GM12892 (cell line): ENCODE results near the gene SPSB3.

Source experiments
- DNase-seq: peaks from one replicate; pipeline ENCODE4 v3.0.0; 2011; ENCODE audit not compliant: insufficient read length
- FAIRE-seq: peaks from 2 replicates; lab custom pipeline; 2011; peaks lifted over from hg19 to GRCh38; lab: Jason Lieb, UNC
- POLR2A ChIP-seq: IDR thresholded peaks from 2 replicates; pipeline ENCODE4 v1.6.1; 2011; ENCODE audit warnings: low read depth, low read length, control low read depth
- POLR2AphosphoS5 ChIP-seq: IDR thresholded peaks from 2 replicates; pipeline ENCODE4 v1.6.1; 2011; ENCODE audit warnings: low read depth, low read length, control low read depth
- TAF1 ChIP-seq: IDR thresholded peaks from 2 replicates; pipeline ENCODE4 v1.6.1; 2011; ENCODE audit warnings: low read depth, mild to moderate bottlenecking, control low read depth, low read length, borderline replicate concordance

SPSB3 gene

DNA sequence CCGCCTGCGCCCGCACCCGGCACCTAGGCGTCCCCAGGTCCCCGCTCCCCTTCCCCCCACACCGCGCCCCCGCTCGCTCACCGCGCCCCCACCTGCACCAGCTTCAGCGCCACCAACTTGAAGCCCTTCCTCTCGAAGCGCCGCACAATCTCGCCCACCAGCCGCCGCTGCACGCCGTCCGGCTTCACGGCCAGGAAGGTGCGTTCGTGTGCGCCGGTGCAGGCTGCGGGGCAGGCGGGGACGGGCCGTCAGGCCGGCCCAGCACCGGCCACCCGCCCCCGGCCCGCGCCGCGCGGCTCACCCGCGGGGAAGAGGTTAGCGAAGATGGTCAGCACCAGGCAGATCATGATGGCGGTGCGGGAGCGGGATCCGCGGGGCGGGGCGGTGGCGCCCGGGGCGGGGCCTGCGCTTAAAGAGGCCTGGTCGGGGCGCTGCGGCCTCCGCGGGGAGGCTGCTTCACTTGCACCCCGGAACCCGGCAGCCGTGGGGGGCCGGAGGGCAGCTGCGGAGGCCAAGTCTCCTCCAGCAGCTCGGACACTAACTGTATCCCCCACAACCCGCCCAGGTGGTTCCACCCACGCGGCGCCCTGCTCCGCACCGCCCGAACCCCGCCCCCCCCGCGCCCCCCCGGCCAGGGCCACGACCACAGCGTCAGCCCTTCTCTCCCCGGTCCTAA, 11.0 kb downstream of the SPSB3 start, which contains the start of gene NME3:
Gene NME3, minus strand, starts transcription at position 356 of the 676 bp plus-strand sequence. Its CDS starts 9 bp downstream, at position 347.
- FAIRE-seq, result peak; percentile 94
- peak; percentile 87 for DNase-seq
- TF ChIP-seq POLR2A (no peak; the same call in 1 of the 2 replicates), TAF1 (no peak), POLR2AphosphoS5 (no peak)

DNA sequence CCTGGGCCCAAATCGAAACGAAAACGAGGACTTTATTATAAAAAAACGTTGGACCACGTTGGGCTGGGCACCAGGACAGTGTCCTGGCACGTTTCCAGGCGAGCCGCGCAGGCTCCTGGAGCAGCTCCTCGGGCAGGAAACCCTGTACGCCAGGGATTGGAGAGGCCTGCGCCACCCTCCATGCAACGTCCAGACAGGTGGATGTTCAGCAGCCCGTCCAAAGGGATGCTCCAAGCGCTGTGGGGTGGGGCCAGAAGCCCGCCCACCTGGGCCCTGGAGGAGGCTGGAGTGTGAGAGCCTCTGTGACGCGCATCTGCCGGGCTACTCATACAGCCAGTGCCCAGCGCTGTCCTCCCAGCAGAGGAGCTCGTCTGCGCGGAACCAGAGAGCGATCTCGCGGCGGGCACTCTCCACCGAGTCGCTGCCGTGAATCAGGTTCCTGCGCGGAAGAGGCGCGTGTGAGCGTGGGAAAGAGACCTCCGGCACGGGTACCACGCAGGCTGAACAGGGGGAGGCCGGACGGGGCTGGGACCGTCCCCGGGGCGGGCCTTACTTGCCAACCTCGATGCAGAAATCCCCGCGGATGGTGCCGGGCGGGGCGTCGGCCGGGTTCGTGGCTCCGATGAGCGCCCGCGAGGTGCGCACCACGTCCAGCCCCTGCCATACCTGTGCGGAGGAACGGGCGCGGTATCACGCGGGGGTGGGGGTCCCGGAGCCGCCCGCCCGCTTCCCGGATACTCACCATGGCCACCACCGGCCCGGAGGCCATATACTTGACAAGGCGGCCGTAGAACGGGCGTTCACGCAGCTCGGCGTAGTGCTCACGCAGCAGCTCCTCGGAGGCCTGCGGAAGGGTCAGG, 11.8 kb downstream of the SPSB3 start:
- DNase-seq, result peak; percentile 78
- TF ChIP-seq POLR2A, result peak; percentile 57; the same call in 1 of the 2 replicates
- 0 out of 2 replicates have a peak, but pooled peaks have one; percentile 49 for TF ChIP-seq POLR2AphosphoS5
- TF ChIP-seq TAF1, result no peak
- peak; percentile 57 for FAIRE-seq

DNA sequence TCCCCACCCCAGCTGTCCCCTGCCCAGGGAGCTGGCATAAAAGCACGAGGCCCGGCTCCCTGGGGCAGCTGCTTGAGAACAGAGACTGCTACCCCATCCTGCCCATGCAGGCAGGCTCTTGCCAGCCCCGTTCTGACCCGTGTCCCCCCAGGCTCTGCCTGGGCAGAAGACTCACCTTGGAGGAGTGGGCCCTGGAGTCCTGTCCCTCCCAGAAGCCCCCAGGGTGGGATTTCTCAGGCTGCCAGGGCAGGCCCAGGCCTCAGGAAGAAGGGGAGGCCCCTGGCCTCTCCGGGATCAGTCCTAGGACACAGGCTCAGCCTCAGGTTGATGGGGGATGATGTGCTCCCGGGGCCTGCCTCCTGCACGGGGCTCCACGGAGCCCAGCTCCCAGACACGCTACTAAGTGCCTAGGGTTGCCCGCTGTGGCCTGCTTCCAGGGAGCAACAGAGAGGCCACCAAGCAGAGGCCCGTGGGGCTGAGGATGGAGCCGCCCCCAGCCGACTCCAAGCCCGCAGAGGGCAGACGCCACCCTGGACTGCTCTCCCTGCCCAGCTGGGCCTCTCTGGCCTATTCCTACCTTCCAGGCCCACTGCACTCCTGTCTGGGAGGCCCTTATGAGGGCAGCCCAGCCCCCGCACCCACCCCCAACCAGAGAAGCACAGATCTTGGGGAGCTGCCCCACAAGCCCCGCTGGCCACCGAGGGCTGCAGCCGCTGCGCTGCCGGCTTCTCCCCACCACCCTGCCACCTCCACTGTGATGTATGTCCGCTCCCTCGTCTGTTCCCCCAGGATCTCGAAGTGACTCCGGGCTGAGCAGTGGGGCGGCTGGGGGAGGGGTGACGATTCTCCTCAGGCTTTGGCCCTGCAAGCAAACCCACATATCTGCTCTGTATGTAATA, 12.7 kb downstream of the SPSB3 start:
- DNase-seq (no peak), FAIRE-seq (no peak)
- TF ChIP-seq POLR2A (no peak; the same call in 1 of the 2 replicates), TAF1 (no peak), POLR2AphosphoS5 (no peak; the same call in 1 of the 2 replicates)

DNA sequence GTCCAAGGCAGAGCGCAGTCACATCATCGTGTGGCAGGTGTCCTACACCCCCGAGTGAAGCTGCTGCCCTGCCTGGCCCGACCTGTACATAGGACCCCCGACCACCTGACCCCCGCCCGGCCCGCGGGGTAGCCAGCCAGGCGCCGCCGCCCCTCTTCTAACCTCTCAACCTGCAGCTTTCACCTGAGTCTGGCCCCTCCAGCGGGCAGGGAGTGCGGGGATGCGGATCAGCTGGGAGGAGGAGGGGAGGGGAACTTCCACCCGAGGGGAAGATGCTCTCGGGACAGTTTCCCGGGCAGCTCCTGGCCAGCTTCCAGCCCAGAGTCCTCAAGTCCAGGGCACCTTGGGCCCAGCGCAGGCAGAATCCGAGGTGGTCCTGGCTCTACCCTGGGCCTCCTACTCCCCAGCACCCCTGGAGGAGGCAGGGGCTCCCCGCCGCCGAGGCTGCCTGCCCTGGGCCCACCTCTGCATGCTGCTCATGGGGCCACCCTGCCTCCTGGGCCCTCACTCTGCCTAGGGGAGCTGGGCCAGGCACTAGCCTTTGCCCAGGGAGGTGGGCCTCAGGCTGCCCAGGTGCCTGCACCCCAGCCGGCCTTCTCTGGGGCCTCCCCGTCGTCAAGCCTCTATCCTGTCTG, 13.5 kb downstream of the SPSB3 start:
- FAIRE-seq, result no peak
- no peak for DNase-seq
- TF ChIP-seq POLR2AphosphoS5 (0 out of 2 replicates have a peak, but pooled peaks have one; percentile 23), POLR2A (no peak; the same call in 1 of the 2 replicates)

- DNase-seq (no peak), FAIRE-seq (no peak)
- TF ChIP-seq POLR2A (no peak), TAF1 (no peak), POLR2AphosphoS5 (no peak)
Measured at GRCh38 chr16:1768061-1768766, 14.2 kb downstream of the SPSB3 start.

DNA sequence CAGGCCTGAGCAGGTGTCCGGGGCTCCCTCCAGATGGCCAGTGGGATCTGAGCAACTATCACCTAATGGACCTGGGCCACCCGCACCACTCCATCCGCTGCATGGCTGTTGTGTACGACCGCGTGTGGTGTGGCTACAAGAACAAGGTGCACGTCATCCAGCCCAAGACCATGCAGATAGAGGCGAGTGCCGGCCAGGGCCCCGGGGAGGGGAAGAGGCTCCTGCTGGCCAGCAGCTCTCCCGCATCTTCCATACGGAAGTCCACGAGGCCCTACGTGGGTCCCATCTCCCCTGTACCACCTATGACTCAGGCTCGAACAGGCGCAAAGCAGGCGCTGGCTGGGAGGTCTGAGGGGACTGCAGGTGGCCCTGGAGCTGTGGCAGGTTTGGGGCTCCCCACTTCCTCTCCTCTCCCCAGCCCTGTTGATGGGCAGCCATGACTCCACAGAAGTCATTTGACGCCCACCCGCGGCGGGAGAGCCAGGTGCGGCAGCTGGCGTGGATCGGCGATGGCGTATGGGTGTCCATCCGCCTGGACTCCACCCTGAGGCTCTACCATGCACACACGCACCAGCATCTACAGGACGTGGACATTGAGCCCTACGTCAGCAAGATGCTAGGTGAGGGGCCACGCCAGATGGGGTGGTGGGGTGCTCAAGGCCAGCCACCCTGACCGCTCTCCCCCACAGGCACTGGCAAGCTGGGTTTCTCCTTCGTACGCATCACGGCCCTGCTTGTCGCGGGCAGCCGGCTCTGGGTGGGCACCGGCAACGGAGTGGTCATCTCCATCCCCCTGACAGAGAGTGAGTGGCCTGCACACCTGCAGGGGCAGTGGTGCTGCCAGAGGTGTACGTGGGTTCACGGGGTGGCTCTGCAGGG, 15.0 kb downstream of the SPSB3 start:
- FAIRE-seq (no peak), DNase-seq (no peak)
- TF ChIP-seq POLR2A (no peak), POLR2AphosphoS5 (no peak), TAF1 (no peak)

DNA sequence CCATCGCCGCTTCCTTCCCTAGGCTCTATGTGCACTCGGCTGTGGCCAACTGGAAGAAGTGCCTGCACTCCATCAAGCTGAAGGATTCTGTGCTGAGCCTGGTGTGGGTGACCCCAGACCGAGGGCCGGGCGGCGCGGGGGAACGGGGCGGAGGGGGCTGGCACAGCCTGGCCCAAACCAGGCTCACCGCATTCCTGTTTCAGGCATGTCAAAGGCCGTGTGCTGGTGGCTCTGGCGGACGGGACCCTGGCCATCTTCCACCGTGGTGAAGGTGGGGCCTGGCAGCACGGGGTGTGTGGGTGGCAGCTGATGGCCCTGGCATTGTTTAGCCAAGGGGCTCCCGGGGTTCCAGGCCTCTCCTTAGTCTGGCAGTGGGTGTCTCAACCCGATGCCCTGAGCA, 15.7 kb downstream of the SPSB3 start:
- TF ChIP-seq POLR2AphosphoS5, result no peak
- no peak for TF ChIP-seq TAF1
- no peak for TF ChIP-seq POLR2A
- DNase-seq (no peak), FAIRE-seq (no peak)

DNA sequence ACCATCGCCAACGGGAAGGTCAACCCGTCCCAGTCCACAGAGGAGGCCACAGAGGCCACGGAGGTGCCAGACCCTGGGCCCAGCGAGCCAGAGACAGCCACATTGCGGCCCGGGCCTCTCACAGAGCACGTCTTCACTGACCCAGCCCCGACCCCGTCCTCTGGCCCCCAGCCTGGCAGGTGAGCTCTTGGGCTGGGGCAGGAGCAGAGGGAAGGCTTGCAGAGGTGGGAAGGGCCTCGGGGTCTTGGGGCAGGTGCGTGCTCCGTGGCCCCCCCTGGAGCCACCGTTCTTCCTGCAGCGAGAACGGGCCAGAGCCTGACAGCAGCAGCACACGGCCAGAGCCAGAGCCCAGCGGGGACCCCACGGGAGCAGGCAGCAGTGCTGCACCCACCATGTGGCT, 16.1 kb downstream of the SPSB3 start:
- FAIRE-seq (no peak), DNase-seq (no peak)
- TF ChIP-seq POLR2A (no peak), TAF1 (no peak), POLR2AphosphoS5 (no peak)

DNA sequence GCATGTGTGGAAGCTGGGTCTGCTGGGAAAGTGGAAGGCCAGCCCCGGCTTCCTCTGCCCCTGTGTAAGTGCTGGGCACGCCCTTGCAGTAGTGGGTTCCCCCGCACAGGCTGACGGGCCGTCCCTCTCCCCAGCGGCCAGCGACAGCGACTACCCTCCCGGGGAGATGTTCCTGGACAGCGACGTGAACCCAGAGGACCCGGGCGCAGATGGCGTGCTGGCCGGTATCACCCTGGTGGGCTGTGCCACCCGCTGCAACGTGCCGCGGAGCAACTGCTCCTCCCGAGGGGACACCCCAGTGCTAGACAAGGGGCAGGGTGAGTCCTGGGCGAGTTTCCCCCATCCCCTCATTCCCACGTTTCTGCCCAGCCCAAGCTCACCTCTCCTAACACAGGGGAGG, 16.5 kb downstream of the SPSB3 start:
- TF ChIP-seq POLR2AphosphoS5, result no peak
- TF ChIP-seq POLR2A, result no peak
- TF ChIP-seq TAF1, result no peak
- FAIRE-seq (no peak), DNase-seq (no peak)

GRCh38 chr16:1764971-1765370, 17.4 kb downstream of the SPSB3 start:
- DNase-seq (no peak), FAIRE-seq (no peak)
- TF ChIP-seq POLR2AphosphoS5 (no peak), TAF1 (no peak), POLR2A (no peak)
